ENCODE data around the gene EML4. TPM values are rescaled to one million over a fixed set of nuclear protein-coding genes. Genes with fewer than 3 reads are reported as not detected.

The EML4 gene
- total RNA-seq, 2 experiments from 2014 or later: 72.1 to 74.1 TPM

DNA sequence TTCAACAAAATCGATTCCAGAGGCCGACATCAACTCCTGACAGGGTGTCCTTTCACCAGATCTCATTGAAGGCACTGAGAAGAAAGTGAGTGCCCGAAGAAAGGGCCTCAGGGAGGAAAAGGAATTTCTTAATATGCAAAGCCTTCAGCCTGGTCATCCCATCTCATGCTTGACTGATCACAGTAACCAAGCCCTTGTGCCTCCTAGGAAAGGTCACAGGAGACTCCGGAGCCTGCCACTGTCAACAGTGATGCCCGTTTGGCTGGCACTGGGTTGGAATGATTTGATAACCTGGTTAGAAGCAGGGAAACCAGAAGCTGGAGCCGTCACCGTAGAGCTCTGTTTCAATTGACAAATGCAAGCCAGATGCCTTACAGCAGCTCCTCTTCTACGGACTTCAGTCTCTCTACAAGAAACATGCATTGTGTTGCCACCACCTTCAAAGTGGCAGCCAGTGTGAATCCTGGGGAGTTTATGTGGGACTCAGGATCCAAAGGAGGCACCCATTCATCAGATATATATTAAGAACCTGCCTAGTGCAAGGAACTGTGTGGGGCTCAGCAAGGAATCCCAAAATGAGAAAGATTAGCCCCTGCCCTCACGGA lies 167.3 kb downstream of the EML4 start:
- H3K9me3 Mint-ChIP-seq (ENCODE audit: low read depth): peaks cover 2% of the 10 kb centered on the region
- POLR2A ChIA-PET: no interaction called here
- H3K4me3 Mint-ChIP-seq: no peak overlapping the region
- DNase-seq (no peak), ATAC-seq (no peak)
- intact Hi-C loops (cut with DNase I, micrococcal nuclease): no loop called here
- CTCF ChIA-PET: interaction anchor here (1.3 kb wide), 1 partner anchor 10 kb away, joined by 4 read pairs; no protein-coding TSS in a partner anchor
- H3K4me1 Mint-ChIP-seq: peaks cover 6% of the 10 kb centered on the region
- H3K27me3 Mint-ChIP-seq: no peaks in the 10 kb centered on the region
- H3K27ac Mint-ChIP-seq: no peak overlapping the region
- peaks cover 82% of the 10 kb centered on the region for H3K36me3 Mint-ChIP-seq (ENCODE audit: low read depth)

DNA sequence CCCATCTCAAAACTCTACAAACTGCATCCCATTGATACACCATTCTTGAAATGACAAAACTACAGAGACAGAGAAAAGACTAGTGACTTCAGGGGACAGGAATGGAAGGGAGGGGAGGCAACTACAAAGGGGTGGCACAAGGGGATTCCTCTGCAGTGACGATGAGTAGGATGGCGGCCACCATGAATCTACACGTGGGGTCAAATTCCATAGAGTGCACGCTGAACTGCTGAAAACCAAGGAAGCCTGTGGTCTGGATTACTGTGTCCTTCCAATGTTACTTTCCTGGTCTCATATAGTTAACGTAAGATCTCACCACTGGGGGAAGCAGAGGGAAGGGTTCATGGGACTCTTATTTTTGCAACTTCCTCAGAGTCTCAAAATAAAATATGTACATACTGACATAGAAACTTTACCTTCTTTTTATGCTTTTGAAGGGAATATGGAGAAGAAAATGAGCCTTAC lies 168.2 kb downstream of the EML4 start:
- peaks cover 11% of the 10 kb centered on the region for H3K4me1 Mint-ChIP-seq
- no peaks in the 10 kb centered on the region for H3K27me3 Mint-ChIP-seq
- peaks cover 2% of the 10 kb centered on the region for H3K9me3 Mint-ChIP-seq (ENCODE audit: low read depth)
- H3K27ac Mint-ChIP-seq: no peak overlapping the region
- ChIA-PET CTCF (no interaction called here), POLR2A (no interaction called here)
- ATAC-seq (no peak), DNase-seq (no peak)
- H3K36me3 Mint-ChIP-seq (ENCODE audit: low read depth): peaks cover 74% of the 10 kb centered on the region
- H3K4me3 Mint-ChIP-seq: no peak overlapping the region
- intact Hi-C loops (cut with DNase I, micrococcal nuclease): no loop called here

DNA sequence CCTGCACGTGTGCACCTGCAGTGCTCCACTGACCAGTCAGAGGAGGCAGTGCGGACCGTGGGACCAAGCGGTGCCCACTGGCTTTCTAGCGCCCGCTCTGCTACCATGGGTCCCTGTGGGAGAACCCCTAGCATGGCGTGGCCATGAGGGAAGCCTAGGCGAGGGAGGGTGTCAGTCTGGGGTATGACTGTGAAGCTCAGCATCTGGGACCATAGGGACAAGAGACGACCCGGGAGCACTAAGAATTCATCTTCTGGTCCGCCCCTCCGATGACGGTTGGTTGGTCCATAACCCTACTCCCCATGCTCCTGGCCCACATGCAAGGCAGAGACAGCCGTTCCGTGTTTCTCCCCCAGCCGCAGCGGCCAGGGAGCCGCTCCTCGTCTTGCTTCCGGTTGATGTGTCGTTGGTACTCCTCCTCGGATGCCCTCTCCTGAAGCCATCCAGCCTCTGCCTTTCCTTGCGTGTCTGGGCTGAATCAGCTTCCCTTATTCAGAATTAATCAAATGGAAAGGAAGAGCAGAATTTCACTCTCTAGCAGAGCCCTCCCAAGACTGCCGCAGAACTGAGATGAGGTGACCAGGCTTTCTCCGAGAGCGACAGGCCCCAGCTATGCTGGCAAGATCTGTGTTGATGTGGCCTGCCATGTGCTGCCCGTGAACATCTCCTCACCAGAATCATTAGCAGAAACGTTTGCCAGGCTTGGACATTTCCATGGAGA lies 168.9 kb downstream of the EML4 start:
- DNase-seq: no peak
- Mint-ChIP-seq H3K27ac (no peak overlapping the region), H3K9me3 (ENCODE audit: low read depth) (peaks cover 2% of the 10 kb centered on the region), H3K4me3 (no peak overlapping the region), H3K4me1 (peaks cover 17% of the 10 kb centered on the region), H3K27me3 (no peaks in the 10 kb centered on the region), H3K36me3 (ENCODE audit: low read depth) (peaks cover 71% of the 10 kb centered on the region)
- ChIA-PET POLR2A (no interaction called here), CTCF (no interaction called here)
- ATAC-seq: no peak
- intact Hi-C loops (cut with DNase I, micrococcal nuclease): no loop called here

DNA sequence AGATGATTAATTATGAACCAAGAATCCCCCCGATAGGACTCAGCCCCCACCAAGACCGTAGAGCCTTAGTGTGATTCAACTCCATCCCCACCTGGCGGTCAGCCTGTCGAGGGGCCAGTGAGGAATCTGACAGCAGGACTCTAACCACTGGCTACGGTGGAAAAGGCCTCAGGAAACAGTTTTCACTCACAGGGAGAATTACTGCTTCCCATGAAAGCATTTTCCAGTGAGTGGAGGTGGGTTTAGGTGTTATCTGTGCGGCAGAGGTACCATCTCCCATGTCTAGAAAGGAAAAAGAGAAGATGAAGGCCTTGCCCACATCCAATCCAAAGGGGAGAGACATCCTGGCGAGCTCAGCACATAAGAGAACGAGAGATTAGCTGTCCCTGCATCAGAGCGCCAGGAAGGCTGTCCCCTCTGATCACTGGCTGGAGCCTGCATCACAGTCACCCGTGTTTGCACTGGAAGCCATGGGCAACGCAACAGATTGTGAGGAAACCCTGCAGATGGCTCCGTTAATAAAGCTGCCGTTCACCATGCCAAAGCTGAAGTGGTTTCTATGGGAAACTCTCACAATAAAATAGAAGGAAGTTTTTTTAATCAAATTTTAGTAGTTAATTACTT lies 169.5 kb downstream of the EML4 start:
- no peak for DNase-seq
- intact Hi-C loops (cut with DNase I, micrococcal nuclease): no loop called here
- POLR2A ChIA-PET: no interaction called here
- H3K27me3 Mint-ChIP-seq: no peaks in the 10 kb centered on the region
- H3K4me1 Mint-ChIP-seq: peaks cover 19% of the 10 kb centered on the region
- no peak for ATAC-seq
- peaks cover 70% of the 10 kb centered on the region for H3K36me3 Mint-ChIP-seq (ENCODE audit: low read depth)
- CTCF ChIA-PET: interaction anchor here (0.9 to 1.5 kb wide), 2 partner anchors 10 to 55 kb away, joined by 4 read pairs; no protein-coding TSS in a partner anchor
- peaks cover 2% of the 10 kb centered on the region for H3K9me3 Mint-ChIP-seq (ENCODE audit: low read depth)
- H3K4me3 Mint-ChIP-seq: no peak overlapping the region
- H3K27ac Mint-ChIP-seq: no peak overlapping the region

DNA sequence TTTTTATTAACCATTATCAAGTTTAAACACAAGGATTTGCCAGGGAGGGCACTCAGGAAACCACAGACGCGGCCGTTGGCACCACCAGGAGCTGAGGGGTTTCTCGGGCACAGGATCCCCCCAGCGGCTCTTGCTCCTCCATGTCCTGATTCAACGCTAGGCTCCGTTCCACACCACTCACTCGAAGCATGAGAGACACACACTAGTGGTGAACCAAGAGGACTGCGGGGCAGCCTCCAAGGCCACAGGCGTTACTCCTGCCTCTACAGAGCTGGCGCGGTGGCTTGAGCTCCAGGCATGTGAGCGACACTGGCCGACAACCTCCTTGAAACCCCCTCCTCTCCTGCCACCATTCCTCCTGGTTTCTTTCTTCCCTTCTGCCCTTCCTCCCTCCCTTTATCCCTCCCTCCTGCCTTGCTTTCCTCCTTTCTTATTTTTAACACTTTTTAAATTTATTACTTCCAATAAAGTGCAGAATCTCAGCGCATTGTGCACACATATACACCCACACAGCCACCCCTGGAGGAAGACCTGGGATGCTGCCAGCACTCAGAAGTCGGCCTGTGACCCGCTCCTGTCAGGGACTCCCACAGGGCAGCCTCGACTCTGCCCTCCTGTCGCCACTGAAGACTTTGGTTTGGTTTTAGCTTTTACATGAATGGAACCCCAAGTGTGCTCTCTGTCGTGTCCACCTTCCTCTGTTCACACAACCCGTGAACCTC lies 170.2 kb downstream of the EML4 start:
- Mint-ChIP-seq H3K36me3 (ENCODE audit: low read depth) (peaks cover 64% of the 10 kb centered on the region), H3K4me1 (peaks cover 19% of the 10 kb centered on the region), H3K27ac (peak overlapping the region; percentile 5), H3K9me3 (ENCODE audit: low read depth) (peaks cover 2% of the 10 kb centered on the region), H3K4me3 (no peak overlapping the region), H3K27me3 (no peaks in the 10 kb centered on the region)
- DNase-seq (no peak), ATAC-seq (no peak)
- POLR2A ChIA-PET: interaction anchor here (1.0 kb wide), 1 partner anchor 19 kb away, joined by 3 read pairs; no protein-coding TSS in a partner anchor
- CTCF ChIA-PET: interaction anchor here (0.9 to 1.5 kb wide), 2 partner anchors 11 to 54 kb away, joined by 4 read pairs; no protein-coding TSS in a partner anchor
- intact Hi-C loops (cut with DNase I, micrococcal nuclease): no loop called here

DNA sequence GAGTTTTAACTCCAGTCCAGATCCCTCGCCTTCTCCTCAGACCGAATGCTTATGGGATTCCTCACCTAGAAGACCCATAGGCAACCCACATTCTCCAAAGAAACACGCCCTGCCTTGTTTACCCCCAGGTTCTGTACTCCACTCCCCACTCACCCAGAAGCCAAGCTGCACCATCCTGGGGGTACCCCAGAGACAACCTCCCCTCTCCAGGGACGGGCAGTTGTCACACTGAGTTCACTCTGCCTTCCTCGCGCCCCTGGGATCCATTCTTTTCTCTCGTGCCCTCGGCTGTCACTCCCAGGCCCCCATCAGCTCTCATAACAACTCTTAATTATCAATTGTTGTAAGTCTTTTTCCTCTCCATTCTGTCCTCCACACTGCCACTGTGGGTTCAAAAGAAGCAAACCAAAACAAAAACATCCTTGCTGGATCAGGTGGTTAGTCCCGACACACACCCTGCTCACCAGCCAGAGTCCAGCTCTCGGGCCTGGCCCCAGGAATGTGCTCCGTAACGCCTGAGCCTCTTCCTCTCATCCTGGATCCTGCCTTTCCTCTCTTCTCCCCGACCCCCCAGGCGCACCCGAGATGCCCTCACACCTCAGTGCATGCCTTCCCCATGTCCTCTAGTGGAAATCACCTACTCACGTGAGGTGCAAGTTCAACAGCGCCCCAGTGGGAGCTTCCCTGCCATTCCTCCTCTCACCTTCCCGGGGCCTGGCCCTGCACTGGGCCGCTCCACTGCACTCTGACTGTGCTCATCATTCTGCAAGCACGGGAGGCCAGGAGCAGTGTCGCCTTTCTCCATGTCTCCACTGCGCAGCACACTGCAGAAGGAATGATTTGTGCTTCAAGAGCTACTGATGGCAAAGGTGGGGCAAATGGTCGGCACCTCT lies 171.1 kb downstream of the EML4 start:
- ChIA-PET POLR2A (interaction anchor here (1.0 kb wide), 1 partner anchor 20 kb away, joined by 3 read pairs; no protein-coding TSS in a partner anchor), CTCF (interaction anchor here (0.7 to 1.5 kb wide), 2 partner anchors 12 to 246 kb away, joined by 3 to 4 read pairs; no protein-coding TSS in a partner anchor)
- peaks cover 19% of the 10 kb centered on the region for H3K4me1 Mint-ChIP-seq
- ATAC-seq (no peak), DNase-seq (no peak)
- H3K9me3 Mint-ChIP-seq (ENCODE audit: low read depth): peaks cover 2% of the 10 kb centered on the region
- no peaks in the 10 kb centered on the region for H3K27me3 Mint-ChIP-seq
- intact Hi-C loops (cut with DNase I, micrococcal nuclease): no loop called here
- peak overlapping the region; percentile 5 for H3K27ac Mint-ChIP-seq
- peaks cover 64% of the 10 kb centered on the region for H3K36me3 Mint-ChIP-seq (ENCODE audit: low read depth)
- no peak overlapping the region for H3K4me3 Mint-ChIP-seq

DNA sequence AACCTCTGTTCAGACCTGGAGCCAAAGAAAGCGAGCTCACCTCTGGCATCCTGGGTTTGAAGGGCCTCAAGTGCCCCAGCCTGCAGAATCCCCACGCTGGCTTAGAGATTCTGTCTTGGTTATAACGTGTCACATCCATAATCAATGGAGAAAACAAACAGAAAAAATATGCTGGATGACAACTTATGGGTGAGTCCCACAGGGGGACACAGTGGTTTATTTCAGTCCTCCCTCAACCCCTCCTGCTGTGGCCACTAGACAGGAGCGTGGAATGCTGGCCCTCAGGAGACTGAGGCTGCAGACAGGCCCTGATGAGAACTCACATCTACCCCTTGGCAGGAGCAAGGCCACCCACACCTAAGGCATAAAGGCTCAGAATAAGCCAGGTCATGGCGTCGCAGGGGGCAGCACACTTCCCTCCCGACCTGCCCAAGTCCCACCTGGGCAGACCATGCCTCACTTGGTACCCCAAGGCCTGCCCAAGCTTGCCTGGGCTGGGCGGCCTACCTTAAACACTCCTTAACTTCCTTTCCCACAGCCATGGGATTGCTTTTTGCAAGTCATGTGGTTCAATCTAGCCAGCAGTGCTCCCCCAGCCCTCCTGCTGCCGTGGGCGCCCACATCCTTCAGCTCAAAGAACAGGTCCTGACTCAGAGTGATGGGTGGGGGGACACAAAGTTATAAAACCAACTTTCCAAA lies 171.9 kb downstream of the EML4 start:
- Mint-ChIP-seq H3K36me3 (ENCODE audit: low read depth) (peaks cover 62% of the 10 kb centered on the region), H3K27me3 (no peaks in the 10 kb centered on the region), H3K4me1 (peaks cover 19% of the 10 kb centered on the region), H3K9me3 (ENCODE audit: low read depth) (peaks cover under 1% of the 10 kb centered on the region), H3K4me3 (no peak overlapping the region), H3K27ac (peak overlapping the region; percentile 58)
- POLR2A ChIA-PET: no interaction called here
- DNase-seq (no peak), ATAC-seq (no peak)
- CTCF ChIA-PET: interaction anchor here (0.6 kb wide), 1 partner anchor 107 kb away, joined by 3 read pairs; no protein-coding TSS in a partner anchor
- intact Hi-C loops (cut with DNase I, micrococcal nuclease): no loop called here

DNA sequence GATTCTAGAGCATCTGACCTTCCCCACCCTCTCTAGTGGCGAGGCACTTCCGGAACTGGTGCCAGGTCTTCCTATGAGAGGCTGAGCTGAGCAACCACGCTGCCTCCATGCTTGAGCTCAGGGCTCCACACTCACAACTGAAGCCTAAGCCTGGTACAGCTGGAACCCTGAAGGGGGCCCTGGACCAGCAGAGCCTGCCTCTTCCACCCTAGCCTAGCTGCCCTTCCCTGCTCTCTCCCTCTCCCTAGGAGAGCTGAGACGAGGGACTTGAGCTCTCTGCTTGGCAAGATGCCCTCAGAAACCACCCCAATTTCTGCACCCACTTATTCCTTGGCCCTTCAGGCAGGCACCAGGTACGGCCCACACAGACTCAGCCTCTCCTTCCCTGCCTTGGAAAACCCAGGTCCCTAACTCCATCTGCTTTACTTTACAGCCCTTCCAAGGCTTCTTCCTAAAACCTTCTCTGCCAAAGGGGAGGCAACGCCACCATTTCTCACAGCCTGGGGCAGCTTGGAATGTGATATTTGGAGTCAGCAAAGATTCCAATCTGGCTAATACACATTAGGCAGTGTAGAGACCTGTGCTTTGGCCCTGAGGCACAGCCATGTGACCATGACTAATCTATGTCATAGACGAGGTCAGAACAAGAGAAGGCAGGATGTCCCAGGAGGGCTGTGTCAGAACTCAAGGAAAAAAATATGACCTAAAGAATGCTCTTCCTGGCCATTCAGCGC lies 173.1 kb downstream of the EML4 start:
- Mint-ChIP-seq H3K36me3 (ENCODE audit: low read depth) (peaks cover 57% of the 10 kb centered on the region), H3K4me3 (no peak overlapping the region)

DNA sequence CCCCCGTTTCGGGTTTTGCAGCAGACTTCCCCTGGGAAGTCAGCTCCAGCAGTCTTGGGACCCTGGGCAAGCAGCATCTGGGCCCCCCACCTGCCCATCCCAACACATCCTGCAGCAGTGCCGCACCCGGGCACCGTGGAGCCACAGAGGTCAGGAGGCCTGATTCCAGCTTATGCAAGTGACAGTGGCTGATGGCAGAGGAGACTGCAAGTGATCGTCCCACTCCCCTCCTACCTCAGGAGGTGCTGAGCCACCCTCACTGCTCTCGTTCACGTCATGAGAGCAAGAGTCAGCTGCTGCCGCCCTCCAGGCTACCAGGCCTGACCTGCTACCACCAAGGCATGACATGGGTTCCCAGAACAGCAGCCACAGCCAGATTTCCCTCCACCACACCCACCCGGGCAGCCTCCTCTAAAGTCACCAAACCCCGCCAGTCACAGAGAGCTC lies 173.7 kb downstream of the EML4 start:
- ChIA-PET POLR2A (interaction anchor here (1.0 kb wide), 1 partner anchor 14 kb away, joined by 5 read pairs; no protein-coding TSS in a partner anchor), CTCF (interaction anchor here (1.1 to 1.3 kb wide), 3 partner anchors 9 to 256 kb away, joined by 3 read pairs; no protein-coding TSS in a partner anchor)
- DNase-seq (no peak), ATAC-seq (peak; percentile 17)
- H3K9me3 Mint-ChIP-seq (ENCODE audit: low read depth): no peaks in the 10 kb centered on the region
- H3K4me3 Mint-ChIP-seq: no peak overlapping the region
- H3K27ac Mint-ChIP-seq: peak overlapping the region; percentile 79
- H3K36me3 Mint-ChIP-seq (ENCODE audit: low read depth): peaks cover 56% of the 10 kb centered on the region
- H3K4me1 Mint-ChIP-seq: peaks cover 19% of the 10 kb centered on the region
- intact Hi-C loops (cut with DNase I, micrococcal nuclease): no loop called here
- H3K27me3 Mint-ChIP-seq: no peaks in the 10 kb centered on the region

More for the DNA sequence above, 173.1 kb downstream of the EML4 start:
- no peaks in the 10 kb centered on the region for H3K27me3 Mint-ChIP-seq
- ATAC-seq (peak; percentile 90), DNase-seq (no peak)
- peaks cover 19% of the 10 kb centered on the region for H3K4me1 Mint-ChIP-seq
- ChIA-PET POLR2A (interaction anchor here (0.6 kb wide), 1 partner anchor 208 kb away, joined by 3 read pairs; no protein-coding TSS in a partner anchor), CTCF (interaction anchor here (0.6 to 1.3 kb wide), 5 partner anchors 12 to 500 kb away, joined by 3 read pairs; no protein-coding TSS in a partner anchor)
- H3K27ac Mint-ChIP-seq: peak overlapping the region; percentile 79
- intact Hi-C loops (cut with DNase I, micrococcal nuclease): no loop called here
- no peaks in the 10 kb centered on the region for H3K9me3 Mint-ChIP-seq (ENCODE audit: low read depth)
